Activated T-helper 17 cell treated with anti-CD3 and anti-CD28 coated beads, Interleukin-2, amount 50 U/mL, for 72 hours (primary cell): Measurements from ENCODE around the gene DSP. TPM values are rescaled to one million over a fixed set of nuclear protein-coding genes. Genes with fewer than 3 reads are reported as not detected.

Experiments used
- ATAC-seq: fragments of 150-1000 bp; cut with Tn5 transposase; replicated peaks from 2 replicates; pipeline ENCODE4 v1.10.0; 2021; ENCODE audit warnings: mild to moderate bottlenecking, moderate library complexity
- H3K27ac Mint-ChIP-seq: one replicate; pipeline ENCODE4 v1.8.0; 2022; ENCODE audit warnings: mixed read lengths
- H3K27me3 Mint-ChIP-seq: one replicate; pipeline ENCODE4 v1.8.0; 2022; ENCODE audit warnings: mixed read lengths
- H3K36me3 Mint-ChIP-seq: one replicate; pipeline ENCODE4 v1.8.0; 2022; ENCODE audit warnings: low read depth, mild to moderate bottlenecking, mixed read lengths
- H3K4me1 Mint-ChIP-seq: one replicate; pipeline ENCODE4 v1.8.0; 2022; ENCODE audit warnings: mixed read lengths
- H3K4me3 Mint-ChIP-seq: one replicate; pipeline ENCODE4 v1.8.0; 2022; ENCODE audit warnings: mild to moderate bottlenecking, mixed read lengths
- H3K9me3 Mint-ChIP-seq: one replicate; pipeline ENCODE4 v1.8.0; 2022; ENCODE audit warnings: mixed read lengths
- total RNA-seq, 2 donors: library from RNA; stranded (reverse); gene quantifications; one replicate each; pipeline ENCODE4 v1.2.3, GENCODE V29; 2022

DSP gene
- total RNA-seq, 2 donors from 2014 or later: 0.05 TPM; not detected in 1

GRCh38 chr6:7628479-7628878, 87.0 kb downstream of the DSP start:
- Mint-ChIP-seq H3K4me3 (no peak overlapping the region), H3K9me3 (no peaks in the 10 kb centered on the region), H3K36me3 (no peaks in the 10 kb centered on the region), H3K27me3 (peaks cover 14% of the 10 kb centered on the region), H3K27ac (no peak overlapping the region), H3K4me1 (no peaks in the 10 kb centered on the region)
- no peak for ATAC-seq

GRCh38 chr6:7628909-7629308, 87.4 kb downstream of the DSP start:
- Mint-ChIP-seq H3K4me3 (no peak overlapping the region), H3K9me3 (no peaks in the 10 kb centered on the region), H3K27ac (no peak overlapping the region), H3K36me3 (no peaks in the 10 kb centered on the region), H3K4me1 (no peaks in the 10 kb centered on the region), H3K27me3 (peaks cover 13% of the 10 kb centered on the region)
- no peak for ATAC-seq

GRCh38 chr6:7629321-7629720, 87.8 kb downstream of the DSP start:
- no peaks in the 10 kb centered on the region for H3K36me3 Mint-ChIP-seq
- no peaks in the 10 kb centered on the region for H3K9me3 Mint-ChIP-seq
- no peak overlapping the region for H3K27ac Mint-ChIP-seq
- H3K4me1 Mint-ChIP-seq: no peaks in the 10 kb centered on the region
- H3K27me3 Mint-ChIP-seq: peaks cover 10% of the 10 kb centered on the region
- no peak overlapping the region for H3K4me3 Mint-ChIP-seq
- no peak for ATAC-seq

GRCh38 chr6:7630792-7631191, 89.3 kb downstream of the DSP start:
- H3K36me3 Mint-ChIP-seq: no peaks in the 10 kb centered on the region
- ATAC-seq: no peak
- no peak overlapping the region for H3K4me3 Mint-ChIP-seq
- no peak overlapping the region for H3K27ac Mint-ChIP-seq
- no peaks in the 10 kb centered on the region for H3K9me3 Mint-ChIP-seq
- H3K27me3 Mint-ChIP-seq: peaks cover 9% of the 10 kb centered on the region
- H3K4me1 Mint-ChIP-seq: no peaks in the 10 kb centered on the region

DNA sequence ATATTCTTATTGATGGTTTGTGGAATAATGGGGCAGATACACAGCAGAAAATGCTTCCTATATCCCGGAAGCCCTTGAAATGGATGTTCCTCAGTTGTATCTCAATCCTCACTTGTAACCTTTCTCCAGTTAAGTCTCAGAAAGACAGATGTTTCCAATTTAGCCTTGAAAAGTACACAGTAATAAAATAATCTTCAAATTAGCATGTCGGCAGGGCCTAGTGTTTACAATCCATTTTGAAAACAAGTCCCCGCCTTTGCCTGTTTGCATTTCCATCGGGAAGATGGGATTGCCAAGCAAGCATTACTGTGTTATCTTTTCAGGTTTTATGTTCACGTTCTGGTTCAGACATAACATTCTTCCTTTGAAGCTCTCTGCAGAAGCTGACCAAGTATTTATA, 90.0 kb downstream of the DSP start:
- Mint-ChIP-seq H3K4me1 (no peaks in the 10 kb centered on the region), H3K36me3 (no peaks in the 10 kb centered on the region), H3K9me3 (no peaks in the 10 kb centered on the region), H3K27ac (no peak overlapping the region), H3K27me3 (peaks cover 9% of the 10 kb centered on the region), H3K4me3 (no peak overlapping the region)
- no peak for ATAC-seq

GRCh38 chr6:7632501-7633290, 91.2 kb downstream of the DSP start:
- peaks cover 11% of the 10 kb centered on the region for H3K27me3 Mint-ChIP-seq
- no peak overlapping the region for H3K4me3 Mint-ChIP-seq
- ATAC-seq: no peak
- H3K4me1 Mint-ChIP-seq: no peaks in the 10 kb centered on the region
- H3K9me3 Mint-ChIP-seq: no peaks in the 10 kb centered on the region
- no peak overlapping the region for H3K27ac Mint-ChIP-seq
- no peaks in the 10 kb centered on the region for H3K36me3 Mint-ChIP-seq

DNA sequence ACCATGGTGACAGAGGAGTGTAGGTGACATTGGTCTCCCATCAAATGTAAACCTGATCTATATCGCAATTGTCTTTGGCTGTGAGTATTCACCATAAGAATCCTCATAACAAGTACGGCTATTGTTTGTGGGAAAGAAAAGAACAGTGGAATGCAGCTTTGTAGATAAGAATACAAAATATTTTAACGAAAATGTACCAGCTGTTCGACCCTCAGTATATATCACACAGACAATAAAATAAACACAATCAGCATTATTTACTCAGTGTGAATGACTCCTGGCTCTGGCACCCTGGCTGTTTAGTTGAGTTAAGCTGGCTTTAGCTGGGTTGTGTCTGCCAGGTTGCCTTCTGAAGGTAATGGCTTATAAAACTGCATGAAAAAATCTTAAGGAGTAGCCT, 91.9 kb downstream of the DSP start:
- no peak overlapping the region for H3K4me3 Mint-ChIP-seq
- H3K27me3 Mint-ChIP-seq: peaks cover 10% of the 10 kb centered on the region
- no peaks in the 10 kb centered on the region for H3K36me3 Mint-ChIP-seq
- no peaks in the 10 kb centered on the region for H3K4me1 Mint-ChIP-seq
- no peak for ATAC-seq
- H3K27ac Mint-ChIP-seq: no peak overlapping the region
- H3K9me3 Mint-ChIP-seq: no peaks in the 10 kb centered on the region

- Mint-ChIP-seq H3K36me3 (no peaks in the 10 kb centered on the region), H3K4me3 (no peak overlapping the region), H3K27ac (no peak overlapping the region), H3K9me3 (no peaks in the 10 kb centered on the region), H3K27me3 (peaks cover 3% of the 10 kb centered on the region), H3K4me1 (no peaks in the 10 kb centered on the region)
- ATAC-seq: no peak
Observed at GRCh38 chr6:7636151-7636550, 94.7 kb downstream of the DSP start.

Other genes starting within 250 kb of the DSP start
- 100 to 1,000 TPM; 101 to 157 TPM for gene SSR1, start 228.5 kb upstream of the DSP start, total RNA-seq
- gene CAGE1, start 151.9 kb upstream of the DSP start, total RNA-seq: under 1 TPM; 0.16 to 0.30 TPM
- gene RIOK1, start 151.9 kb upstream of the DSP start, total RNA-seq: 10 to 100 TPM; 23.4 to 48.9 TPM
- gene SNRNP48, start 48.5 kb downstream of the DSP start, total RNA-seq: 10 to 100 TPM; 16.9 to 17.7 TPM
- under 1 TPM in 1 of 2 donors, not detected in 1; 0.21 TPM for gene BMP6, start 184.4 kb downstream of the DSP start, total RNA-seq